Stimulated activated CD4-positive, alpha-beta T cell treated with anti-CD3 and anti-CD28 coated beads, Interleukin-2, amount 100 ng/mL, for 48 hours (primary cell): ENCODE results near the gene MTHFD1L.
"Not testable (repeated sequence)": the region's sequence is repeated elsewhere in the genome, so short reads cannot be mapped to it uniquely, and the experiment has no call there.

ENCODE experiments used
- DNase-seq, 2 donors: peaks; one replicate each; pipeline ENCODE4 v3.0.0-alpha.2; 2020

Gene MTHFD1L

GRCh38 chr6:151018911-151019782, 153.6 kb downstream of the MTHFD1L start:
- DNase-seq, result no peak

GRCh38 chr6:151021896-151022295, 156.4 kb downstream of the MTHFD1L start:
- no peak for DNase-seq

- DNase-seq, result no peak
These were observed 157.0 kb downstream of the MTHFD1L start for GRCh38 chr6:151022492-151022891.

GRCh38 chr6:151023342-151023741, 157.8 kb downstream of the MTHFD1L start:
- no peak for DNase-seq

- DNase-seq, result no peak
These were observed 159.1 kb downstream of the MTHFD1L start for GRCh38 chr6:151024597-151024996.

- DNase-seq, result no peak
These were observed 159.6 kb downstream of the MTHFD1L start for GRCh38 chr6:151025076-151025475.

GRCh38 chr6:151026041-151026663, 160.7 kb downstream of the MTHFD1L start:
- no peak for DNase-seq

- DNase-seq, result no peak
These were observed 161.8 kb downstream of the MTHFD1L start for GRCh38 chr6:151027295-151027747.

GRCh38 chr6:151027936-151028838, 162.7 kb downstream of the MTHFD1L start:
- DNase-seq, result no peak

- no peak for DNase-seq
These were observed 164.5 kb downstream of the MTHFD1L start for GRCh38 chr6:151029970-151030369.

- no peak for DNase-seq
These were observed 166.5 kb downstream of the MTHFD1L start for GRCh38 chr6:151032034-151032433.

GRCh38 chr6:151034825-151035781, 169.6 kb downstream of the MTHFD1L start:
- DNase-seq, result no peak

GRCh38 chr6:151036211-151036721, 170.8 kb downstream of the MTHFD1L start:
- not testable (repeated sequence) for DNase-seq

- DNase-seq, result no peak
These were observed 171.6 kb downstream of the MTHFD1L start for GRCh38 chr6:151036869-151037680.

- DNase-seq, result no peak
These were observed 173.1 kb downstream of the MTHFD1L start for GRCh38 chr6:151038616-151039015.

GRCh38 chr6:151040888-151041521, 175.5 kb downstream of the MTHFD1L start:
- not testable (repeated sequence) for DNase-seq

- no peak for DNase-seq
These were observed 176.2 kb downstream of the MTHFD1L start for GRCh38 chr6:151041686-151042085.

- DNase-seq, result not testable (repeated sequence)
These were observed 177.4 kb downstream of the MTHFD1L start for GRCh38 chr6:151042911-151043330.

GRCh38 chr6:151043944-151044343, 178.4 kb downstream of the MTHFD1L start:
- no peak for DNase-seq
